PFSK-1 (cell line): Measurements from ENCODE around the gene NUDCD3.

Experiments
- FOXP2 ChIP-seq: optimal IDR thresholded peaks from 2 replicates; pipeline ENCODE3; 2011; ENCODE audit warnings: borderline replicate concordance, control low read depth, inconsistent platforms; ENCODE audit not compliant: insufficient read depth; ENCODE audit errors: extremely low read length, extremely low read depth
- POLR2AphosphoS5 ChIP-seq: IDR thresholded peaks from 2 replicates; pipeline ENCODE4 v1.6.1; 2012; ENCODE audit warnings: low read depth, mild to moderate bottlenecking, control low read depth, low read length, moderate library complexity
- REST ChIP-seq, 2 experiments: IDR thresholded peaks; 2 replicates each; pipeline versions ENCODE4 v1.6.1 to v1.8.0; 2011 to 2012; ENCODE audit warnings: low read depth in 2 of 2, low read length in 2 of 2, control low read depth in 1 of 2, inconsistent platforms in 1 of 2, mild to moderate bottlenecking in 1 of 2, moderate library complexity in 1 of 2; ENCODE audit not compliant: insufficient read depth in 1 of 2
- SIN3A ChIP-seq: IDR thresholded peaks from 2 replicates; pipeline ENCODE4 v1.6.1; 2012; ENCODE audit warnings: mild to moderate bottlenecking, low read length, moderate library complexity, borderline replicate concordance; ENCODE audit not compliant: insufficient read depth
- TAF1 ChIP-seq: IDR thresholded peaks from 2 replicates; pipeline ENCODE4 v1.6.1; 2012; ENCODE audit warnings: low read length, control low read depth, borderline replicate concordance; ENCODE audit not compliant: insufficient read depth

NUDCD3 gene

GRCh38 chr7:44380189-44380830 lies 110.1 kb downstream of the NUDCD3 start:
- TF ChIP-seq FOXP2 (no peak), SIN3A (no peak), POLR2AphosphoS5 (no peak), REST (IDR thresholded peaks at IDR 0.05; ENCODE audit: insufficient read depth in 1 of 2, low read depth in 2 of 2, low read length in 2 of 2) (no peak), TAF1 (no peak)

DNA sequence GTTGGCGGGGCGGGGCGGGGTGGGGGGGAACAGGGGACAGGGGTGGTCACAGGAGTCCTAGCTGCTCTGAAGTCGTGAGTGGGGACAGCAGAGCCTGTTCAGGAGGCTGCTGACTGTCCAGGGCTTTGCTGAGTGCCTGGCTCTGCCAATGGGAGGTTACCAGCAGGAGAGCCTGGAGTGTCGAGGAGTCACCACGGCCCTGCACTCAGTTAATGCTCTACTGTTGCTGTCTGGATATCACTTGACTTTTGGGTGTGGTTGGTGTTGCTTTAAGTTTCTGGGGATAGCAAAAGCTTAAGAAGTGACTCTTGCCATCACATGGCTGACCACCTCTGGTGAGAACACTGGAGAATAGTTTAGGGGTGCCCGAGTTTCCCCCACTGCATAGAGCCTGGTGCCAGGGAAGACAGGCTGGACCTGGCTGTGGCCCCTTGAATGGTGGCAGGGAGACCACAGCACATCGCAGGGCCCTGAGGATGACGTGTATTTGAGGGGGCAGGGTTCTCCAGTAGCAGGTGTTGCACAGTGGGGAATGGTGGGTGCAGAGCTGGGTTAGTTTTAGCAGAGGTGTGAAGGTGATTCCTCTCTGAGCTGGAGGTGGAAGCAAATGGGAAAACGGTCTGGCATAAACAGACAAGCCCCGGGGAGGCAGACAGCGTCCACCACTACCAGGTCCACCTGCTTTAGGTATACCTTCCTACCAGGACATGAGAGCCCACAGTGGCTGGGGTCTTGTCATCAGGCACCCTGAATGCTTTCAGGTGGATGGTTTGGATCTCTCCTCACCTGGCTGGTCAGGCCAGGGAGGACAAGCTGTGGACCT lies 110.9 kb downstream of the NUDCD3 start:
- no peak for TF ChIP-seq TAF1
- TF ChIP-seq FOXP2: no peak
- TF ChIP-seq REST (IDR thresholded peaks at IDR 0.05; ENCODE audit: insufficient read depth in 1 of 2, low read depth in 2 of 2, low read length in 2 of 2): no peak
- no peak for TF ChIP-seq SIN3A
- TF ChIP-seq POLR2AphosphoS5: no peak

DNA sequence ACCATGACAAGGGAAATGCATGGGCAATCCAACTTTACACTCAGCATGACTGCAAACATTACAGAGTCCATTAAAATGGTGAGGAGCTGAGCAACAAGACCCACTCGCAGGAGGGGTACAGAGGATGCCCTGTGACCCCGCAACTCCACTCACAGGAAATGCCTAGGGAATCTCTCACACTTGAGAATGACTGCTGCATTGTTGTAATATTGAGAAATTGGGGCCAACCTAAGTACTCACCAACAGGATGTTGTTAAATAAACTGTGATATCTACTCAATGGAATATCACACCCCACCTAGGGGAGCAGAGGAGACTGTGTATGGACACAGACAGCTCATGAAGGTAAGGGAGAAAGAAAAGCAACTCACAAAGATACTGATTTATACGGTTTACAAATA lies 111.7 kb downstream of the NUDCD3 start:
- TF ChIP-seq POLR2AphosphoS5 (no peak), FOXP2 (no peak)

- TF ChIP-seq SIN3A: no peak
- TF ChIP-seq POLR2AphosphoS5: no peak
- TF ChIP-seq TAF1: no peak
- TF ChIP-seq FOXP2: no peak
- TF ChIP-seq REST (IDR thresholded peaks at IDR 0.05; ENCODE audit: insufficient read depth in 1 of 2, low read depth in 2 of 2, low read length in 2 of 2): no peak
Observed at GRCh38 chr7:44377681-44378421, 112.6 kb downstream of the NUDCD3 start.

- TF ChIP-seq POLR2AphosphoS5 (no peak), FOXP2 (no peak), SIN3A (no peak), TAF1 (no peak), REST (IDR thresholded peaks at IDR 0.05; ENCODE audit: insufficient read depth in 1 of 2, low read depth in 2 of 2, low read length in 2 of 2) (no peak)
Observed at GRCh38 chr7:44377134-44377463, 113.4 kb downstream of the NUDCD3 start.
